ENCODE data around the gene NPRL2. TPM values are rescaled to one million over a fixed set of nuclear protein-coding genes. Genes with fewer than 3 reads are reported as not detected.

NPRL2 gene
- 9.4 TPM for polyA plus RNA-seq (2013, experiment 1 of 2)
- 9.6 TPM for polyA plus RNA-seq (2013, experiment 2 of 2)

DNA sequence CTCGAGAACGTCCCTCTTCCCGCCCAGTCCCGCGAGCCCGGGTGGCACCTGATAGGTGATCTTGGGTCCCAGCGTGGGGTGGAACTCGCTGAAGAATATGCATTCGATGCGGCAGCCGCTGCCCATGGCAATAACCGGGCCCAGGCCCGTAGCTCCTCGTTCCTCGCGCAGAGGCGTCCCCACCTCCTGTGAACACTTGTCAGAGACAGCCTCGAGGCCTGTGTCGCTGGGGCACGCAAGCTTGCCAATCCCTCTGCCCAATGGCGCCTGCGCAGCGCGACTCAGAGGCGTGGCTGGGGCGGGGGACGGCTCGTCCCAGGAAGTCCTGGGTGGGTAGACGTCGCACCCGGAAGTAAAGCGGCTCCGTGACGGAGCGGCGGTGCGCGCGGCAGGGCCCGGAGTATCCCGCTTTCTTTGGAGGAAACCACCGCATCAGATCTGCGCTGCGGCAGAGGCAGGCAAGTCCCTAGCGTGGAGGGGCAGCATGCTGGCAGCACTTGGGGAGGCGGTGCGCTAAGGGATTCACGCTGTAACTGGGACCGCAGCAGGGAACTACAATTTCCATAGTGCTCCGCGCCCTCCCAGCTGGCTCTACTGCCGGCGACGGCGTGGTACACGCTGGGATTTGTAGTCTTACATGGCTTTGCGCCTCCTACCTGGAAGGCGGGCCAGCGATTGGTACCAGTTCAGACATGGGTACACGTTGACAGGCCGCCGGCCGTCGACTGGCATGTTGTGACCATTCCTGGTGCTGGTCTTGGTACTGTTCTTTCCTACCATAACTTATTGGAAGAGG lies at the start of gene NPRL2, which contains the start of gene CYB561D2:
Gene NPRL2, minus strand, starts transcription at position 249 of the 796 bp plus-strand sequence. Its CDS starts 123 bp downstream, at position 126.
Gene CYB561D2, plus strand, starts transcription at position 336 of the 796 bp plus-strand sequence. CDS start 572 bp downstream, outside the sequence.
- WGBS (ENCODE audit: extremely low coverage, insufficient coverage, low lambda C conversion rate), result no CpG with 5 or more reads among the region's 64 CpGs
- Histone ChIP-seq H3K27ac (ENCODE audit: low read depth, low read length) (no peak within 1 kb of the TSS), H3K27me3 (ENCODE audit: insufficient read depth, low read length, poor library complexity) (no peaks in the 10 kb centered on the region)

DNA sequence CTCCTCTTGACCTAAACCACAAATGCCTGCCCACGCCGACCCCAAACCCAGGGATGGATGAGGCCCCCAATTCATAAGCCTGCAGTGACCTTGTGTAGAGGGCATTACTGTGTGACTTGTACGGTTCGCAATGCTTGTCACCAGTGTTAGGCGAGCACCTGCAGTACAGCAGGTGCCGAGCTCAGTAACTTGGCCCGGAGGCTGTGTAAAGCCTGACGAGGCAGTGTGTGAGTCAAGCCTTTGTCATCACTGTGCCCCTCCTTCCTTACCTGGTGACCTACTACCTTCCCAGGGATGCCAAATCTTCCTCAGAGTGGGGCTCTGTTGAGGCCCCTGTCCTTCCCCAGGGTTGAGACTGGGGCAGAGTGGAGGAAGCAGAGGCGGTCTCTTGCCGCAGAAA lies 45.9 kb upstream of the NPRL2 start:
- Histone ChIP-seq H4K8ac (ENCODE audit: low read depth, low read length) (no peak overlapping the region), H3K27ac (ENCODE audit: low read depth, low read length) (no peak overlapping the region), H3K9ac (ENCODE audit: low read length) (no peak overlapping the region), H3K79me2 (ENCODE audit: control insufficient read depth, insufficient read depth, low read length) (no peaks in the 10 kb centered on the region), H3K4me2 (ENCODE audit: low read length) (no peak overlapping the region), H3K27me3 (ENCODE audit: insufficient read depth, low read length, poor library complexity) (no peaks in the 10 kb centered on the region), H3K4ac (ENCODE audit: low read depth, low read length) (no peak overlapping the region), H3K18ac (ENCODE audit: low read length) (no peak overlapping the region), H3K79me1 (ENCODE audit: low read length) (no peaks in the 10 kb centered on the region), H3K56ac (ENCODE audit: low read length) (no peak overlapping the region), H3K4me1 (ENCODE audit: control insufficient read depth, low read depth, low read length) (no peaks in the 10 kb centered on the region), H4K5ac (ENCODE audit: low read length) (no peak overlapping the region), H3K23ac (ENCODE audit: low read length) (no peak overlapping the region), H2BK120ac (ENCODE audit: low read depth, low read length) (no peak overlapping the region), H2BK15ac (replicated peaks; ENCODE audit: low read depth) (no peak overlapping the region), H2BK5ac (ENCODE audit: low read length) (no peak overlapping the region), H2AK5ac (ENCODE audit: low read length) (no peak overlapping the region), H3K4me3 (ENCODE audit: low read length) (no peak overlapping the region), H3K36me3 (ENCODE audit: control insufficient read depth, insufficient read depth, low read length) (no peaks in the 10 kb centered on the region)
- WGBS (ENCODE audit: extremely low coverage, insufficient coverage, low lambda C conversion rate), result no CpG with 5 or more reads among the region's 10 CpGs
- no peak for DNase-seq

More for the DNA sequence above, at the start of gene NPRL2, which contains the start of gene CYB561D2:
- peaks cover 8% of the 10 kb centered on the region for H3K4me1 ChIP-seq (ENCODE audit: control insufficient read depth, low read depth, low read length)
- H3K9ac ChIP-seq (ENCODE audit: low read length), result peak within 1 kb of the TSS; percentile 85
- no peak within 1 kb of the TSS for H3K18ac ChIP-seq (ENCODE audit: low read length)
- no peak within 1 kb of the TSS for H2BK15ac ChIP-seq (replicated peaks; ENCODE audit: low read depth)
- H3K4me3 ChIP-seq (ENCODE audit: low read length), result peak within 1 kb of the TSS; percentile 53
- peaks cover 3% of the 10 kb centered on the region for H3K36me3 ChIP-seq (ENCODE audit: control insufficient read depth, insufficient read depth, low read length)
- no peak within 1 kb of the TSS for H2BK120ac ChIP-seq (ENCODE audit: low read depth, low read length)
- H3K23ac ChIP-seq (ENCODE audit: low read length), result no peak within 1 kb of the TSS
- H3K56ac ChIP-seq (ENCODE audit: low read length), result peak within 1 kb of the TSS; percentile 94
- H3K79me1 ChIP-seq (ENCODE audit: low read length), result peaks cover under 1% of the 10 kb centered on the region
- peak within 1 kb of the TSS; percentile 37 for H2BK5ac ChIP-seq (ENCODE audit: low read length)
- no peak within 1 kb of the TSS for H4K5ac ChIP-seq (ENCODE audit: low read length)
- H3K79me2 ChIP-seq (ENCODE audit: control insufficient read depth, insufficient read depth, low read length), result no peaks in the 10 kb centered on the region
- H3K4me2 ChIP-seq (ENCODE audit: low read length), result peak within 1 kb of the TSS; percentile 56
- peak within 1 kb of the TSS; percentile 78 for H2AK5ac ChIP-seq (ENCODE audit: low read length)
- H3K4ac ChIP-seq (ENCODE audit: low read depth, low read length), result no peak within 1 kb of the TSS
- H4K8ac ChIP-seq (ENCODE audit: low read depth, low read length), result no peak within 1 kb of the TSS
- DNase-seq, result peak; percentile 95

DNA sequence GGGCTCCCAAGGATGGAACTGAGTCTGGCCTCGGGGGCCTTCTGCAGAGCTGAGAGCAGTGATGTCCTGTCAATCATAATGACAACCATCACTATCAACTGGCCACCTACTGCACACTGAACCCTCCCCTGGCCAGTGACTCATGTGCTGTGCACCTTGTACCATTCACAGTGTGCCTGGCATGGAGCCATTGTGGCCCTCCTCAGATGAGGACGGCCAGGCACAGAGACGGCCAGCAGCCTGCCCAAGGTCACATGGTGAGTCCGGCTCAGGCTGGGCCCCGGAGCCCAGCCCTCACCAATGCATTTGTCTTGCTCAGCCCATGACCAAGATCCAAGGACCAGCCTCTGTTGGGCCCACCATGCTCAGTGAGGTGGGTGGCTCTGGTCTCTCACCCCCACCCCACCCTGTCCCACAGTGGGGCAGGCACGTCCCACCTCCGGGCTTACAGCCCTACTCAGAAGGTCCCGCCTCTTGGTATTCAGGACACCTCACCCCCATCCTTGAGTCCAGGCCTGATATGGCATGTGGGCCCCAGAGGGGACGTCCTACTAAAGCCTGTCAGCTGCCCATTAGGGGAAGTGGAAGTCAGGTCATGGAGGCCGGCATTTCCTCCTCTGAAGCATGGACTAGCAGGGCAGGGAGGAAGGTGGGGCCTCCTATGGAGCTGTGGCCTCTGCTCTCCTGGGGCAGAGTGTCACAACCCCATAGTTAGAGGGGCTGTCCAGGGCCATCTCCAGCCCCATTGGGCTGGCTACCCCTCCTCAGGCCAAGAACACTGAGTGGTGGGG lies 44.7 kb upstream of the NPRL2 start:
- H3K4me2 ChIP-seq (ENCODE audit: low read length), result no peak overlapping the region
- no peaks in the 10 kb centered on the region for H3K27me3 ChIP-seq (ENCODE audit: insufficient read depth, low read length, poor library complexity)
- DNase-seq, result no peak
- no peak overlapping the region for H2BK120ac ChIP-seq (ENCODE audit: low read depth, low read length)
- WGBS (ENCODE audit: extremely low coverage, insufficient coverage, low lambda C conversion rate), result no CpG with 5 or more reads among the region's 10 CpGs
- no peak overlapping the region for H2BK5ac ChIP-seq (ENCODE audit: low read length)
- no peak overlapping the region for H3K4me3 ChIP-seq (ENCODE audit: low read length)
- H3K23ac ChIP-seq (ENCODE audit: low read length), result no peak overlapping the region
- H3K4me1 ChIP-seq (ENCODE audit: control insufficient read depth, low read depth, low read length), result no peaks in the 10 kb centered on the region
- H2AK5ac ChIP-seq (ENCODE audit: low read length), result no peak overlapping the region
- no peaks in the 10 kb centered on the region for H3K79me1 ChIP-seq (ENCODE audit: low read length)
- H3K36me3 ChIP-seq (ENCODE audit: control insufficient read depth, insufficient read depth, low read length), result no peaks in the 10 kb centered on the region
- H4K5ac ChIP-seq (ENCODE audit: low read length), result no peak overlapping the region
- H3K4ac ChIP-seq (ENCODE audit: low read depth, low read length), result no peak overlapping the region
- H3K79me2 ChIP-seq (ENCODE audit: control insufficient read depth, insufficient read depth, low read length), result no peaks in the 10 kb centered on the region
- no peak overlapping the region for H3K18ac ChIP-seq (ENCODE audit: low read length)
- no peak overlapping the region for H2BK15ac ChIP-seq (replicated peaks; ENCODE audit: low read depth)
- no peak overlapping the region for H3K56ac ChIP-seq (ENCODE audit: low read length)
- H4K8ac ChIP-seq (ENCODE audit: low read depth, low read length), result no peak overlapping the region
- H3K27ac ChIP-seq (ENCODE audit: low read depth, low read length), result no peak overlapping the region
- no peak overlapping the region for H3K9ac ChIP-seq (ENCODE audit: low read length)

DNA sequence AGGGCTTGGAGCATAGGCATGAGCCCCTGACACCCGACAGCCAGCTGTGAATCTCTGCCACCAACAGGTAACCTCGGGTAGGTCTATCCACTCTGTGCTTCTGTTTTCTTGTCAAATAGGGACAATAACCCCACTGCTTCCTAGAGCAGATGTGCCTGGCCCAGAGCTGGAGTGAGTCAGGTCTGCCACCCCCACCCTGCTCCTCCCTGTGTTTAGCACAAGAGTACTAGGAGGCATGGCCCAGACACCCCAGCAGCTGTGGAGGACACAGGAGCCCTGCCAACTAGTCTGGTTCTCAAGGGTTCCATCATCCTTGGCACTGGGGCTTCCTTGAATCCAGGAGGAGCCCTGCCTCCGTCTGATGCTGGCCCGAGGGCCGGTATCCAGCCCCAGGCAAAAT lies 42.5 kb upstream of the NPRL2 start:
- no peak overlapping the region for H2AK5ac ChIP-seq (ENCODE audit: low read length)
- no peak overlapping the region for H3K18ac ChIP-seq (ENCODE audit: low read length)
- no peak overlapping the region for H3K23ac ChIP-seq (ENCODE audit: low read length)
- no peaks in the 10 kb centered on the region for H3K79me2 ChIP-seq (ENCODE audit: control insufficient read depth, insufficient read depth, low read length)
- no peak overlapping the region for H3K4ac ChIP-seq (ENCODE audit: low read depth, low read length)
- no peak overlapping the region for H3K4me3 ChIP-seq (ENCODE audit: low read length)
- H3K4me2 ChIP-seq (ENCODE audit: low read length), result no peak overlapping the region
- no peak overlapping the region for H2BK15ac ChIP-seq (replicated peaks; ENCODE audit: low read depth)
- no peaks in the 10 kb centered on the region for H3K27me3 ChIP-seq (ENCODE audit: insufficient read depth, low read length, poor library complexity)
- no CpG with 5 or more reads among the region's 5 CpGs for WGBS (ENCODE audit: extremely low coverage, insufficient coverage, low lambda C conversion rate)
- H3K27ac ChIP-seq (ENCODE audit: low read depth, low read length), result no peak overlapping the region
- H3K4me1 ChIP-seq (ENCODE audit: control insufficient read depth, low read depth, low read length), result no peaks in the 10 kb centered on the region
- DNase-seq, result no peak
- no peak overlapping the region for H3K9ac ChIP-seq (ENCODE audit: low read length)
- no peak overlapping the region for H4K5ac ChIP-seq (ENCODE audit: low read length)
- no peak overlapping the region for H4K8ac ChIP-seq (ENCODE audit: low read depth, low read length)
- no peak overlapping the region for H2BK5ac ChIP-seq (ENCODE audit: low read length)
- no peak overlapping the region for H3K56ac ChIP-seq (ENCODE audit: low read length)
- H3K36me3 ChIP-seq (ENCODE audit: control insufficient read depth, insufficient read depth, low read length), result no peaks in the 10 kb centered on the region
- H2BK120ac ChIP-seq (ENCODE audit: low read depth, low read length), result no peak overlapping the region
- no peaks in the 10 kb centered on the region for H3K79me1 ChIP-seq (ENCODE audit: low read length)

DNA sequence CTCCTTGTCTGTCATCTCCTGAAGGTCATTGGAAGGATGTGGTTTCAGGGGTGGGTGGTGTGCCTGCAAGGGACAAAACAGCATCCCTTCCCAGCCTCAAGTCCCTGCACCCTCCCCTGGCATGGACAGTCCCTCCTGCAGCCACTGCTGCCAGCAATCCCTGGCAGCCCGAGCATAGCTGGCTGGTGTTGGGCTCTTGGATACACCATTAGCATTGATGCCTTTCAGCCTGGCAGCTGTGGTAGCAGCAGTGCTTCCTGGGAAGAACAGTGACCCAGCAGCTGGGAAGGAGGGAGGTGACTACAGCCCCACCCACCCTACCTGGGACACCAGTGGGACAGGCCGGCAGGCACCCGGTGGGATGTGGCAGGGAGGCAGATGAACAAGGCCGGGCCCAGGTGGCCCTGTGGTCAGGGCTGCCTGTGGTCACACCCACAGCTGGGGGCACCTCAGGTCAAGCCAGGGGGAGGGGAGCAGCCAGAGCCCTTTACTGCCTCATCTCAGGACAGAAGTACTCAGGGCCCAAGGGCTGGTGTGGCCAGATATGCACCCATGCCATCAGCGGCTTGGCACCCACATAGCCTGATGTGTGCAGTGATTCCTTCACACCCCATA lies 41.6 kb upstream of the NPRL2 start:
- no peak overlapping the region for H3K4me3 ChIP-seq (ENCODE audit: low read length)
- no peak for DNase-seq
- no CpG with 5 or more reads among the region's 5 CpGs for WGBS (ENCODE audit: extremely low coverage, insufficient coverage, low lambda C conversion rate)

More for the DNA sequence above, 41.6 kb upstream of the NPRL2 start:
- Histone ChIP-seq H3K56ac (ENCODE audit: low read length) (no peak overlapping the region), H3K4me2 (ENCODE audit: low read length) (no peak overlapping the region), H2BK120ac (ENCODE audit: low read depth, low read length) (no peak overlapping the region), H4K8ac (ENCODE audit: low read depth, low read length) (no peak overlapping the region), H3K9ac (ENCODE audit: low read length) (no peak overlapping the region), H2BK15ac (replicated peaks; ENCODE audit: low read depth) (no peak overlapping the region), H3K18ac (ENCODE audit: low read length) (no peak overlapping the region), H3K79me1 (ENCODE audit: low read length) (no peaks in the 10 kb centered on the region), H3K4ac (ENCODE audit: low read depth, low read length) (no peak overlapping the region), H2BK5ac (ENCODE audit: low read length) (no peak overlapping the region), H3K79me2 (ENCODE audit: control insufficient read depth, insufficient read depth, low read length) (no peaks in the 10 kb centered on the region), H2AK5ac (ENCODE audit: low read length) (no peak overlapping the region), H3K4me1 (ENCODE audit: control insufficient read depth, low read depth, low read length) (no peaks in the 10 kb centered on the region), H3K23ac (ENCODE audit: low read length) (no peak overlapping the region), H3K27me3 (ENCODE audit: insufficient read depth, low read length, poor library complexity) (no peaks in the 10 kb centered on the region), H3K36me3 (ENCODE audit: control insufficient read depth, insufficient read depth, low read length) (no peaks in the 10 kb centered on the region), H3K27ac (ENCODE audit: low read depth, low read length) (no peak overlapping the region), H4K5ac (ENCODE audit: low read length) (no peak overlapping the region)

Measured in mesendoderm (in vitro differentiated cells).